Middle frontal gyrus (tissue), 1 donor: ENCODE data around the gene DPH6.
"Not testable (repeated sequence)": the region's sequence is repeated elsewhere in the genome, so short reads cannot be mapped to it uniquely, and the experiment has no call there.

ENCODE experiments used
- DNase-seq: peaks from one replicate; pipeline ENCODE4 v3.0.0-alpha.2; 2015; ENCODE audit warnings: low spot score; ENCODE audit errors: extremely low spot score

DPH6 gene, protein sequence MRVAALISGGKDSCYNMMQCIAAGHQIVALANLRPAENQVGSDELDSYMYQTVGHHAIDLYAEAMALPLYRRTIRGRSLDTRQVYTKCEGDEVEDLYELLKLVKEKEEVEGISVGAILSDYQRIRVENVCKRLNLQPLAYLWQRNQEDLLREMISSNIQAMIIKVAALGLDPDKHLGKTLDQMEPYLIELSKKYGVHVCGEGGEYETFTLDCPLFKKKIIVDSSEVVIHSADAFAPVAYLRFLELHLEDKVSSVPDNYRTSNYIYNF

DNA sequence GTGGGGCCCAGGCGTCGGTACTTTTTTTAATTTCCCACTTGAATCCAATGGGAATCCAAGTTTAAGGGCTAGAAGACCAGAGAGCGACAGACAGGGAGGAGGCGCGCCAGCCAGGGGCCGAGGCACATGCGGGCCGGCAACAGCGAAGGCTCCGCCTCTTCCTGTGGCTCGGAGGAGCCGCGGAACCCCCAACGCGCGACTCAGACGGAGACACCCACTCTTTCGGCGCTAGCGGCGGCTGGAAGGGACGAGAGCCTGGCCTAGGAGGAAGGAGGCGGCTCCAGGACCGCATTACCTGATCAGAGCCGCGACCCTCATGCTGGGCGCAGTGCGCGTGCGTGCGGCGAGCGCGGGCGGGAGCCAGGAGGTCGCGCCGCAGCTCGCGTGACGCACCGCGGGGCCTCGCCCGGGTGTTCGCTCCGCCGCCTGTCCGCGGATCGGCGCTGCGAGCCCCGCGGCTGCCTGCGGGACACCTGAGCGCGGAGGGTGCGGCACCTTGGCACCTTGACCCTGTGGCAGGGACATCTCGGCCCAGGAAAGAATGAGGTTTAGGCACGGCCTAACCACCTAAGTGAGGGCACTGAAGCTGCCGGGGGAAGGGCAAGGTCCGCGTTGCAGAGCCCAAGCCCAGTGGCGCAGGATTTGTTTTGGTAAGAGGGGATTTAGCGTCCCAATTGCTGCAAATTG lies at the start of gene DPH6:
Gene DPH6 (minus strand): TSS at position 342 of the 687 bp plus-strand sequence. CDS start 24 bp downstream, at position 318.
- peak; percentile 47 for DNase-seq

DNA sequence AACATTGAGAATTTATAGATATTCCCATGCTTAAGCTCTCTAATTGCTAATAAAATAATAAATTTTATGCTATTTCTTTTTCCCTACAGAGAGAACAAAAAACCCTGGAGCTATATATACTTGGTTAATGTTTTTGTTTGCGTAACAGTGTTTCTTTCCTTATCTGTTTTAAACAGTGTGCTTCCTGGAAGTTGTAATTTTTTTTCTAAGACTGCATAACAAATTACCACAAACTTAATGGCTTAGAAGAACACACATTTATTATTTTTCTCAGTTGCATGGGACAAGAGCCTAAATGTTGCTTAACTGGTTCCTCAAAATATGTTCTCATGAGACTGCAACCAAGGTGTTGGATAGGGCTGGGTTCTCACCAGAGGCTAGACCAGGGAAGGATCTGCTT lies 49.7 kb upstream of the DPH6 start:
- DNase-seq: no peak

DNA sequence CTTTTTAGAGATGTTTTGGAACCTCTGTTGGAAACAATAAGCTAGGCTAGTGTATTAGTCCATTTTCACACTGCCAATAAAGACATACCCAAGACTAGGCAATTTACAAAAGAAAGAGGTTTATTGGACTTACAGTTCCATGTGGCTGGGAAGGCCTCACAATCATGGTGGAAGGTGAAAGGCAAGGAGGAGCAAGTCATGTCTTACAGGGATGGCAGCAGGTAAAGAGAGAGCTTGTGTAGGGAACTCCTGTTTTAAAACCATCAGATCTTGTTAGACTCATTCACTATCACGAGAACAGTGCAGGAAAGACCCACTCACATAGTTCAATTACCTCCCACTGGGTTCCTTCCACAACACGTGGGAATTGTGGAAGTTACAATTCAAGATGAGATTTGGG lies 46.0 kb upstream of the DPH6 start:
- DNase-seq: not testable (repeated sequence)

DNA sequence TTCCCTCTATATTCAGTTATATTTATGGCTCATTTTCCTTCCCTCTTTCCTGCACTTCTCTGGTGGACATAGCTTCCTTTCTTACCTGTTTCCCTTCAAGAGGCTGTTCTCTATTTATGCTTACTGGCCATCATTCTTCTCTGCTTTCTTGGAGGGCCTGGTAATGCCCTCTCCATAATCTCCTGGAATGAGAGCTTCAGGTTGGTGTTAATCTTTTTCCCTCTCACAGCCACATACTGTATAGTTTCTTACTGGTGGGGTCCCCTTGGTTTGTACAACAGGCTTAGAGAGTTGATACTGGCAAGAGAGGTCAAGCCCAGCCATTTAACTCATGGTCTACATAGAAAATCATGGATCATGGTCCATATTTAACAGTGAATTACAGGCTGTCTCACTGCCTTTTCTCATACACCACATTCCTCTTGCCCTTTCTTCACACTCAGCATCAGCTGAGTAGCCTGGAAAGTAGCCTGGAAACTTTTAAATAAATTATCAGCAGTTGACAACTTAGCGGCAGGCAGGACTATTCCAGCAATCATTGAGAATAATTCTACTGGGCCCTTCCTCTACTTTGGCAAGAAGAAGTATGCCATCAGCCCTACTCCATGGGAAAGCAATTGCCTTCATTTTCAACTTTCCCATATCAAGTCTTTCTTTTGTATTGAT lies 38.0 kb upstream of the DPH6 start:
- DNase-seq: no peak

DNA sequence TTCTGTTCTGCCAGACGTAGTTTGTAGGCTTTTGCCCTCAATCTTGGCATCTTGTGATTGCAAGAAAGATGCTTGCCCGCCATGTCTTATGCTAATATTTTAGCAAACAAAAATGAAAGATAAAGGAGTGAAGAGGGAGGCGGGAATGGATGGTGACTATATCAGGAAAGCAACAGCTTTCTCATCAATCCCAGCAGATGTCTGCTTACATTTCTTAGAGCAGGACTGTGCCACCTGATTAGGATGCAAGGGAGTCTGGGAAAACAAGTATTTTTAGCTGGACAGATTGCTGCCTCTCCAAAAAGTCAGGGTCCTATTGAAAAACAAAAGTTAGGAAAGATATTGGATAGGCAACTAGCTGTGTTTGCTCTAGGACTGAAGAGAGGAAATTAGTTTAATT lies 34.6 kb upstream of the DPH6 start:
- no peak for DNase-seq

DNA sequence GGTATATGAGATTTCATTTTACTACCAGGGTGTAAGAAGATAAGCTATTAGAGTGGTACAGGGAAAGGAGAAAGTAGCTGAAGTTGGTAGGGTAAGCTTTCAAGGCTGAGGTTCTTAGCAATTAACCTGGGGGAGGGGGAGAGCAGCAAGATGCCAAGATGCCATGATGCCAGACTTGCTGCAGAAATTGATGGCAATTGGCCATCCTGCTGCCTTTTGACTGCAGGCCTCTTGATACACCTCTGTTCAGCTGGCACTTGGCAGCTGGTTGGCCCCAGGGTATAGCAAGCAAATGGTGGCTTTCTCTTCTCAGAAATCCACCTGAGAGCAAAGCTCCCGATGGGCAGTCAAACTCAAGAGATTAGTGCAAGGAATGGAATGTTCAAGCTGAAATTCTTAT lies 21.4 kb upstream of the DPH6 start:
- DNase-seq: no peak

DNA sequence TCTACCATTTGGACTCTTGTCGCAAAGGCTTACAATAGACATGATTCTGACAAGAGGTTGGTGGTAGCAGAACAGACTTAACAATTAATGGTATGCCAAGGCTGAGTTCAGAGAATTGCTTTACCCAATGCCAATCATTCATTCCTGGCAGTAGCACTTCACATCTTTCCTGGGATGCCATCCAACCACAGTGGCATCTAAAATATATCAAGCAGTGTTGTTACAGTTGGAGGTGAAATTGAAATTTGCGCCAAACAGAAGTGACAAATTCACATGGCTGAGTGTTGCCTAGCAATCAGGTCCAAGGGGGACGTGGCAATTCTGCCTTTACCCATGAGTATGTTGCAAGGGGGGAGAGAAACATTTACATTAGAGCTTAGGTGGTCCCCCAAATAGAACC lies 21.0 kb upstream of the DPH6 start:
- no peak for DNase-seq

DNA sequence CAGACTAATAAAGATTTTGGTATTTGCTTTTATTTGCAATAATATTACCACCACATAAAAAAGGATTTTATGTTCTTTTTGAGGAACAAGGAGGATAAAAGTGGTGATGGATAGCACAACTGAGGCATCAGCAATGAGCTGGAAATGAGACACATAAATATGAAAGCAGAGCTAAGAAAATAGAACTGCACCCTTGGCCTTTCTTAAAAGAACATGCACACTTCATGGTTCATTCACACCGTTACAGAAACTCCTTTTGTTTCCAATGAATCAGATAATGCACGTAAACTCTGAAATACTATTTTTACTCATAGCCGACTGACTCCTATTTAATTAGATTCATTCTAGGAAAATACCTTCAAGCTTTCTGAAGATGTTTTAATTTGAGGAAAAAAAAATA lies 19.9 kb upstream of the DPH6 start:
- DNase-seq: no peak

DNA sequence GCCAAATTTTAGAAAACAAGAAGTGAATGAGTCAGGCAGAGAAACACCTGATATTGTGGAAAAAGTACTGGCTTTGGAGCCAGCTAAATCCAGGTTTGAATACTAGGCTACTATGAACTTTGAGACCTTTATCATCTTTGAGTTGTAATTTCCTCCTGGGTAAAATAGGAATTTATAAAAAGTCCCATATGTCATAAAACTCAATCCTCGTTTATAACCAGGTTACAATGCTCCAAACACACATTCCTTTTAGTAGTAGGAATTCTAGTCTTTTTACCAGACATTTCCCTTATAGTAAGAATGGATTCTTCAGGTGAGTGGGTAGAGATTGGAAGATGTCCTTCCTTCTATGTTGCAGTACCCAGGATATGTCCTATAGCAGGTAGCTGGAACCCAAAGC lies 16.7 kb upstream of the DPH6 start:
- DNase-seq: no peak

DNA sequence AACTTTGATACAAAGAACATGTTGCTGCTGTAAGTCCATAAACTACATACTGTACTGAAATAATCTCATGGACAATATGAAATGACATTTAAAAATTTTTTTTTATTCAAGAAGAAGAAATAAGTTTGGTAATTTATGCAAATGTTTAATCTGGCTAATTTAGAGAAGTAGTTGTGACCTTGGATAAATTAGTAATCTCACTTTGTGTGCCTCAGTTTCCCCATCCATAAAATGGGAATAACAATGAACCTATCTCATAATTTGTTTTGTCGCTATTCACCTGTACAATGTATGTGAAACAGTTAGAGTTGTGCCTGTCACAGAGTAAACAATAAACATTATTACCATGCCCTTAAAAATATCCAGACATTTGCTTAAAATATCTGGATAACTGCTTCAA lies 15.3 kb upstream of the DPH6 start:
- DNase-seq: no peak

DNA sequence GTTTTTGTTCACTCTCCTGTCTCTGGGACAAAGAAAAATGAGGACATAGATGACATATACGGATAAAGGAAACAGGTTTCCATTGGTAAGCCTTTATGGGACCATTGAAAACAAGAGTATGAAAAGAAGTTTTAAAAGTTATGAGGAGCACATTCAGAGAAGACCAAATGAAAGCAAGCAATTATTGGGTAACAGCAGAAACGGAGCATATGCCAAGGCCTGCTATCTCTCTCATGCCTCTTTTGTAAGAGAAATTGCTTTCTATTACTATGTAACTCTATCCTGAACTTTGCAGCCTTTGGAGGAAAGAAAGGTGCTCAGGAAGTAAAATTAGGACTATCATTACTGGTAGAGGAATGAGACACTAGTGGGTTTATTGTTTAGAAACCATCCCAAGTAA lies 14.9 kb upstream of the DPH6 start:
- no peak for DNase-seq

DNA sequence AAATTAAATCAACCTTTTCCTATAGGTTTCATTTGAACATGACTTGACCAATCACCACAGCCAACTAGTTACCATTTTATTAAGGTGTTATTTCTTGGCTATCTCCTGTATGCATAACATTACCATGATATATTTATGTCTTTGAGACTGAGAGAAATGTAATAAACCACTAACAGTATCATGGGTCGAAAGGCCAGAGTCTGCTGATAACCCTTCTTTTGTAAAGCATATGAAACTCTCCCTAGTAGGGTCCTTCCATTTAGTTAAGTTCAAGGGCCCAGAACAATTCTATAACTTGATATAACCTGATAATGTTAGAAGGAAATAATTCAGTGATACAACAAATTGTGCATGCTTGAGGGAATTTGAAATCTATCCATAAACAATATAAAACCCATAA lies 14.3 kb upstream of the DPH6 start:
- DNase-seq: no peak

DNA sequence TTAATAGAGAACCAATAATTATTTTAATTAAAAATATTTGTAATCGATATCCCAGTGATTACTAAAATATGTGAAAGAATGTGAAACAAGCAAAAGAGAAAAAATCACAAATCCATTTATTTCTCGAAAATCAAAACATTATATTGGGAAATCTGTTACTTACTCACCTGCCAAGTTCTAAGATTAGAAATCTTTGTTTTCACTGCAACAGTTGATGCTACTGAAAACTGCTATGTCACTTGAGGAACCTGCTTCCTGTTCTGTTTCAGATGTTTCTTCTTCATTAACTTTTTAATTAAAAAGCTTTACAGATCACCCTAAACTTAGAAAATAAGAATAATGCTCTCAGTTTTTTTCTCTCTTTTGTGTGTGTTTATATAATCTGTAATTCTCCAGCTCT lies 13.7 kb upstream of the DPH6 start:
- no peak for DNase-seq

DNA sequence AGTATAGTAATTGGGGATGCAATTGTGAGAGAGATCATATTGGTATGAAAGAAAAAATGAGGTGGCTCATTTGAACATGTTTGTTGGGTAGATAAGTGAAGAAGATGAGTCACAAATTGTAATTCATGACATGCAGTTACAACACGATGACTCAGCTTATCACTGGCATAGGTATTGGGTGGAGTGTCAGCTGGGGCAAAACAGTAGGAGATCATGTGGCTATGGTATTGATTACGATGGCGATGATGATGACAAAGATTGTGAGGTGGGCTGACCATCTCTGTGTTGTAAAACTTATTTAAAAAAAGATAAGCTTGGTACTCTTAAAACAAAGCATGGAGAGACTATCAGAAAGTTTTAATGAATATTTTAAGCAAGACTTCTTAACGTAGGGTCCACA lies 11.6 kb upstream of the DPH6 start:
- DNase-seq: no peak

DNA sequence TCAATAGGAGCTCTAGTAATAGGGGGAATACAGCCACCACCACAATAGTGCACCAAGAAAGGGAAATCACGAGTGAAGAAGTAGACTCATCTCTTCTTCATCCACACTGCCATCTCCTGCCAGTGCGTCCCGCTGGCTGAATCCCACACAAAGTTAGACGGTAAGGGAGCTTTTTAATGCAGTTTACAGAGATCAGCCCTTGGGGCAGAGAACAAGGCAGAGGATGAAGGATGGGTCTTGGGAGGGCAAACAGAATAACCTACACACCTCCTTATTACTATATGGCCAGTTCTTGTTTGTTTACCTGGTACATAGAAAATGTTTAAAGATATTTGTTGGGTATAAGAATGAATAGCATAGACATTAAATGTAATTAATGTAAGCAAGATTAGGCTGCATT lies 11.0 kb upstream of the DPH6 start:
- DNase-seq: no peak

DNA sequence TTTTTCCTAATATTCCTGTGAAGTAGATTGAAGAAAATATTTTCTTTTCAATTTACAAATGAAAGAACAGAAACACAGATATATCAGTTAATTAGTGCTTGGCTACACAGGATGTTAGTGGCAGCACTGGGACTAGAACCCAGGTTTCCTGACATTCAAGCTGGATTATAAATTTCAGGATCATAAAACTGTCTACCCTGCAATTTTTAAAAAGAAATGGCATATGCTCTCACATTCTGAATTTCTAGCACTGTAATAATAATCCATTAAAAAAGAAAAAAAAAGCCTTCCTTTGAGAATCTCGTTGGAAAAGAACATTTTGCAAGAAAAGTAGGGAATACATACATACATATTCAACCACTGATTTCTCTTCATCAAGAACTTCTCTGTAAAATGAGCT lies 9.3 kb upstream of the DPH6 start:
- no peak for DNase-seq

DNA sequence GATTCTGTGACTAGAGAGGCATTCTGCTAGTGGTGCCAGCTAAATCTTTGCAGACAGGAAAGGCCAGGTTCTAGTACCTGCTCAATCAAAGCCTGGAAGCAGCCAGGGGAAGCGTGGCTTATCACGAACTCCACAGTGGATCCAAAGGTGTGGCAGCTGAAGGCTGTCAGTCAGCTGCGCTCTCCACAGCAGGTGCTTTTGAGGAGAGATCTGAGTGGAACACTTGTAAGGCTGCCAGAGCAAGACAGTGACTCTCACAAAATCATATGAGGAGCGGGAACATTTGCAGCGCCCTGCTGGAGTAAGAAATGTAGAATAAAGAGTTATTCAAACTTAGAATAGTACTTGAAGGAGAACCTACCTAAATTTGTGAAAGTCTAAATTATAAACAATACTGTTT lies 5.0 kb upstream of the DPH6 start:
- DNase-seq: no peak

DNA sequence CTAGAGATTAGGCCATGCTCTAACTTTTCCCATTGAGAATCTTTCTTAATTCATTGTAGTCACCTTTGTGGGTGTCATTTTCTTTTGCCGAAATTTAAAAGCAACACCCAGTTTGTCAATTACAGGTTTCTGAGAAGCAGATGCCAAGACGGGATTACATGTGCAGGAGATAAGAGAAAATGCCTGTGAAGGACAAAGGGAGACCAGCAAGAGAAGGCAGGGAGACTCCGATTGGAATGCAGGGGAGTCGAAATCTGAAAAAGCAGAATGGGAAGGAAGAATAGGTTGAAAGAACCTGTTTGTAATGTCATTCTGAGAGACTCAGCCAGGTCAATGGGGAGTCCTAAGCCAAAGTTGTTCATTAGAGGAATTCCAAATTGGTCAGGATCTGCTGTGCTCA lies 3.6 kb upstream of the DPH6 start:
- no peak for DNase-seq

DNA sequence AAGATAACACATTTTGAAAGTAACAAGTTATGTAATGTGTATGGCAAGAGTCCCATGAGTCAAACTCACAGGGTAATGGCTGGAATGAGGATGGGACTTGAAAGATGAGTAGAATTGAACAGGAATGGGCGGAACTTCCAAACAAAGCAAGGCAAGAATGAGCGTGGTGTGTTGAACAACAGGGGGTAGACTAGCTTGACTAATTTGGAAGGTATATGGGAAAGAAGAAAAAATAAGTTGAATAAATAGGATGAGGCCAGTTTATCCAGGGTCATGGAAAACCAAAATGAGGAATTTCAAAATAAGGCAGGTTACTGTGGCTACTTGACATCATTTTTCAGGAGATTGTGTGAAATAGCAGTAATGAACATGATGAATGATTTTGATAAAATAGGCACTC lies 2.5 kb upstream of the DPH6 start:
- no peak for DNase-seq

DNA sequence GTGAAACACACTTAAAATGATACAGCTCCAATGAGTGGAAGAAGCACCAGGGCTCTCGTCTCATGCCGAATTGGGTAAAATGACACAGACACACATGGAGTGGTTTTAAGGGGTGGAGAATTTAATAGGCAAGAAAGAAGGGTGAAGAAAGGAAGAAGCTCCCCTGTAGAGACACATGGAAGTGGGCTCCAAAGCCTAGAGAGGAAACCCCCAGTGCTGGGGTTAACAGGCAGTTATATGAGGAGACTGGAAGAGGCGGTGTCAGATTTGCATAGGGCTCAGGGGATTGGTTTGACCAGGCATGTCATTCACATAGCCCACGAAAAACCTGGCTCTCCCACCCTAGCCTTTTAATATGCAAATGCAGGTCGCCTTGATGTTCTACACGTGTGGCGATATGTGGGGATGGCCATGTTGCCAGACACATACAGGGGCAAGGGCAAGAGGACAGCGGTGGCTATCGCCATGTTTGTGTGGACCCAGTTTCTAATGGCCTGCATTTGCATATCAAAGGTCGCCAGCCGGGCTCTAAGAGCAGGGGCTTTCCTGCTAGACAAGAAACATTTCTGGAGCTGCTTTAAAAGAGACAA lies 1.9 kb upstream of the DPH6 start:
- DNase-seq: no peak

DNA sequence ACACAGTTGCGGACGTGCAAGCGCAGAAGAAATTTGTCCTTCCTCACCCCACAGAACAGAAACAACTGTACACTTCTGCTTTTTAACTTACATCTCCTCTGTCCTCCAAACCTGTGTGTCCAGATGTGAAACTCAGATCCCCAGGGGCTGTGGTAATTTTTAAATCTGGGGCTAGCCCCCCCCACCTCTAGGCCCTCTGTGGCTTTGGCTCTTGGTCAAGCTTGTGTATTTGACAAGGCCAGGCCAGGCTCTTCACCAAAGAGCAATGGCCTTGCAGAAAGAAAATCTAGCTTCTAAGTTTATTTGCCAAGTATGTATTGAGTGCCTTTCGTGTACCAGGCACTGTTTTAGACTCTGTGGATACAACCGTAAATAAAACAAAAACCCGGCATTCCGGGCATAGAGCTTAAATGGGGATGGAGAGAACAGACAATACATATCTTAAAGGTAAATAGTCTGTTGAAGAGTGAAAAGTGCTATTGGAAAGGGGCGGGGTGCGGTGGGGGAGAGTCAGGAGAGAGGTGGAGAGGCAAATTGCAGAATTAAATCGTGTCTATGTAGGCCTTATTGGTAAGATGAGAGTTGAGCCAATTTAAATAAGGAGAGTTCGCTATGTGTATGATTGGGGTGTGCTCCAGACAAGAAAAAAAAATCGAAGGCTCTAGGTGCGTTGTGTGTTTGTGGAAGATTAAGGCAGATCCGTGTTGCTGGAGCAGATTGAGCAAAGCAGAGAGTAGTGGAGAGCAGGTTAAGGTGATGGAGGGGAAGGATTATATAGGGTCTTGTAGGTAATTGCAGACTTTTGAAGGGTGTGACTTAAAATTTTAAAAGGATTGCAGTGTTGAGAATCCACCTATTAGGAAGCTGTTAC lies 781 bp upstream of the DPH6 start:
- no peak for DNase-seq
